ENCODE measurements around the gene IWS1.
"Not testable (repeated sequence)": the region's sequence is repeated elsewhere in the genome, so short reads cannot be mapped to it uniquely, and the experiment has no call there.

Gene IWS1

DNA sequence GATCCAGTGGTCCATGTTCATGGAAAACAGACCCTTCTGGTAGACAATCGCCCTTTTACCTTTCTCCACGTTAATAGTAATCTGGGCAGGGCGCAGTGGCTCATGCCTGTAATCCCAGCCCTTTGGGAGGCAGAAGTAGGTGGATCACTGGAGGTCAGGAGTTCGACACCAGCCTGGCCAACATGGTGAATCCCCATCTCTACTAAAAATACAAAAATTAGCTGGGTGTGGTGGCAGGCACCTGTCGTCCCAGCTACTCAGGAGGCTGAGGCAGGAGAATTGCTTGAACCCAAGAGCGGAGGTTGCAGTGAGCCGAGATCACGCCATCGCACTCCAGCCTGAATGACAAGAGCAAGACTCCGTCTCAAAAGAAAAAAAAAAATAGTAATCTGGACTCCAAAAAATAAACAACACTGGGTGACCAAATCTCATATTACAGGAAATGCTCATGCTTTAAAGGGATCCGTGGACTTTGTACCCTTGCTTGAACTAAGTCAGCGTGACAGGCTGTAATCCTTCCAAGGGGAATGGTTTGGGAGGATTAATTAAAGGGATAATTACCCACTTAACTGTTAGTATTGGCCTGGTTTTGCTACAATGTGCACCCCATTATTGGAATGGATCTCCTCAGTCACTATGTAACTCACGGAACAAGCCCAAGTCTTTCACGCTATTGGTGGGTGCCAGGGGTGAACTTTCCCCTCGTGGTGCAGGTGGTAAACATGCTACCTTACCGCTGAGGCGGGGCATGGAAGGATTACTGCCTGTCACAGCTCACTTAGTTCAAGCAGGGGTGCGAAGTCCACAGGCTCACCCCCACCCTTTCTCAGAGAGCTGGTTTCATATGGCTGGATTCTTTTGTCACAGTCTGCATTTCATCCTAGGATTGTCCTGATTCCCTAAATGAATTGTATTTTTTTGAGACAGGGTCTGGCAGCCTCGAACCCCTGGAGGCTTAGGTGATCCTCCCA is 71.4 kb downstream of the IWS1 start:
- no peak for DNase-seq (ENCODE audit: low read depth in 2 of 2)

DNA sequence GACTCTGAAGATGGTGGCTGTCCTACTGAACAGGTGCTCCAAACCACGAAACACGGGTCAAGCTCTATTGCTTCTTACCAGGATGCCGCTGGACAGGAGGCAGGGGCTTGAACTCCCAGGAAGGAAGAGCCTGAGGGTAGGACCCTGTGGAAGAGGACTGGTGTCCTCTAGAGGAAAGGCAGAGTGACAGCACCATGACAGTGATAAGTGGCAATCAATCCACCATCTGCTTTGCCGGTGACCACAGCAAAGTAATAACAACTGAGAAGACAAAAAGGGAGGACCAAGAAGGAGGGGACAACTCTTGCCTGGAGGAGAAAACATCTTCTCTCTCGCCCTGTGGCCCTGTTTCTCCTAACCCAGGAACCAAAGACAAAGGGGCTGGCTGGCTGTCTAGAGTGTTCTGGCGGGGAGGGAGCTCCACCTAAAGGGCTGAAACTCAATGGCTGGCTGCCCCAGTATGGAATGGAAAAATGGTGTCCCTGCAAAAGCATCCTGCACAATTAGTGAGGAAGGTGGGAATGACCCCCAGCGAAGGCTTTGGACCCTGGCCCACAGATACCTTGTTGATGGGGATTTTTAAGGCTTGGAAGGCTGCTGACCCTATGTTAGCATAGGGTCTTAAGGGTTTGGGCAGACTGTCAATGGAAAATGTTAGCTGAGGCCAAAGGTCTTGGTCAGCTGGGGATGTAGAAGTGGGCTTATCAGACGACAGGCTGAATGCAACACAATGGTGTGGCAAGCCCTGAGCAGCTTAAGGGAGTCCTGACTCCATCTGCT is 72.7 kb downstream of the IWS1 start:
- DNase-seq (ENCODE audit: low read depth in 2 of 2) = no peak

DNA sequence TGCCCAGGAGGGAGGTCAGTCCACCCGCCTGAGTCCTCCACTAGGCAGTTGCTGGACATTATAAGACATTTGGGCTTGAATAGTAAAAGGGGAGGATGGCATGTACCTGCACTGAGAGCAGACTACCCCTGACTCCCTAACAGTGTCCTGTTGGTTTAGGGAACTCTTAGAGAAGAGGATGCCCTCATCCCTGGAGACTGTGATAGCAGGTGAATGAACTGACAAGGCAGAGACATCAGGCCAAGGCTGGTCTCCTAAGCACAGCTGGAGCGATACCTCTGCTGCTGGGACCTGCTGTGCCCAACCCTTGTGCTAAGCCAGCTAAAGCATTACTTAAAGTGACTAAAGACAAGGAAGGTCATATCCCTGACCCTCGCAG is 73.3 kb downstream of the IWS1 start:
- no peak for DNase-seq (ENCODE audit: low read depth in 2 of 2)

DNA sequence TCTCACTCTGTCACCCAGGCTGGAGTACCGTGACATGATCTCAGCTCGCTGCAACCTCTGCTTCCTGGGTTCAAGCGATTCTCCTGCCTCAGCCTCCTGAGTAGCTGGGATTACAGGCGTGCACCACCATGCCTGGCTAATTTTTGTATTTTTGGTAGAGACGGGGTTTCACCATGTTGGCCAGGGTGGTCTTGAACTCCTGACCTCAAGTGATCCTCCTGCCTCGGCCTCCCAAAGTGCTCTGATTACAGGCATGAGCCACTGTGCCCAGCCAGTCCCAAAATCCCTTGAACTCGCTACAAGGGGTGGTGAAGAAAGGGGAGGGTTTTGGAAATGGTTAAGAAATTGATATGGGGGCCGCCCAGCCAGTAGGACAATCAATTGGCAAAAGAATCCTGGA is 73.9 kb downstream of the IWS1 start:
- DNase-seq (ENCODE audit: low read depth in 2 of 2) = not testable (repeated sequence)

DNA sequence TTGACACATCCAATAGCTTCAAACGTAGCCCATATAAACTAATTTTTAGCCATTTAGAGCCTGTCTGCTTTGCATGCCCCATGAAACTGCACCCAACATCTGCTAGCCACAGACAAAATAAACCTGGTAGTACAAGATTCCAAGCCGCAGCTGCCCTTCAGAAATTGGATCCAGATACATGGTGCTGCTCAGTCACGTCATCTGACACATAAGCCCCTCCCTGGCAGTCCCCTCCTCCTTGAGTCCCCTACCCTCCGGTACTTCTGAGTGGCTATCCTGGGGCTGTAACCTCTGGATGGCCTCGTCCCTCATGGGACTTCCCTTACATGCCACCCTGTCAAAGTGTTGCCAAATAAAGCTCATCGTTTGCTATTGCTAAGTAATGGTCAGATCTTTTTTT is 74.3 kb downstream of the IWS1 start:
- no peak for DNase-seq (ENCODE audit: low read depth in 2 of 2)

DNA sequence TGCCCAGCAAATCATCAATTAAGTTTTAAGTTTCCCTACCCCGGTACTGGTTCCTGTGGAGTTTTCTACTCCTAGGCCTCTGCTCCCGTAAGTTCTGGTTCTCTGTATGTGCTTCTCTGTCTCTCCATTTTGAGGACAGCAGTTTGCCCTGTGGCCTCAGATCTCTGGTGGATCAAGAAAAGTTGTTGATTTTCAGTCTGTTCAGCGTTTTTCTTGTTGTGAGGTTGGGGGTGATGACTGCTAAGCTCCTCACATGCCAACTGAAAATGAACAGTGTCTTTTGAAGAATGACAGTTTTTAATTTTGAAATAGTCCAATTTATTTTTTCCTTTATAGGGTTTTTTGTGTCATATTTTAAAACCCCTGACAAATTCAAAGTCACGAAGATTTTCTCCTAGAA is 76.4 kb downstream of the IWS1 start:
- no peak for DNase-seq (ENCODE audit: low read depth in 2 of 2)

DNA sequence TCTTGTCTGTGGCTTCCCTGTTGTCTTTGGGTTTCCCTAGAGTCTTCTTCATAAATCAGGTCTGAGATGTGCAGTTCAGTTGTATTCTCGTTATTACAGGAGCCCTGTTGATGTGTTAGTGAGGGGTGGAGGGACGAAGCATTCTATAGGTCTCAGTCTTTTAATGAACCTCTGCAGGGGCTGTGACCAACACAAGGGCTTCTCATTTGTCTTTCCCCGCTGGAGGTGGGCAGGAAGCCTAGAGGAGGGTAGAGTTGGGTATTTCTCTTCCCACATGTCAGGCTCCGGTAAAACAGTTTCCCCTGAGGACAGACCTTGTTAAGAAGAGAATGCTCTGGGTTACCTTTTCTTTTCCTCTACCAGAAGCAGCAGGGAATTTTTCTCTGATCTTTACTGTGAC is 76.9 kb downstream of the IWS1 start:
- no peak for DNase-seq (ENCODE audit: low read depth in 2 of 2)

DNA sequence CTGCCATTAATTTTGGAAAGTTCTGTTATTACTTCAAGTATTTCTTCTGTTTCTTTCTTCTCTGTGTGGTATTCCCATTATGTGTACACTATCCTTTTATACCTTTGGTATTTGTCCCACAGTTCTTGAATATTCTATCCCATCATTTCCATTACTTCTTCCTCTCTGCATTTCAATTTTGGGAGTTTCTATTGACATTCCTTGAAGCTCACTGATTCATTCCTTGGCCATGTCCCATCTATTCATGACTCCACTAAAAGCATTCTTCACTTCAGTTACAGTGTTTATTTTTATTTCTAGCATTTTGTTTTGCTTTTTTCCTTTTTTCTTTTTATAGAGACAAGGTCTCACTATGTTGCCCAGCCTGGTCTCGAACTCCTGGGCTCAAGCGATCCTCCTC is 77.8 kb downstream of the IWS1 start:
- no peak for DNase-seq (ENCODE audit: low read depth in 2 of 2)

DNA sequence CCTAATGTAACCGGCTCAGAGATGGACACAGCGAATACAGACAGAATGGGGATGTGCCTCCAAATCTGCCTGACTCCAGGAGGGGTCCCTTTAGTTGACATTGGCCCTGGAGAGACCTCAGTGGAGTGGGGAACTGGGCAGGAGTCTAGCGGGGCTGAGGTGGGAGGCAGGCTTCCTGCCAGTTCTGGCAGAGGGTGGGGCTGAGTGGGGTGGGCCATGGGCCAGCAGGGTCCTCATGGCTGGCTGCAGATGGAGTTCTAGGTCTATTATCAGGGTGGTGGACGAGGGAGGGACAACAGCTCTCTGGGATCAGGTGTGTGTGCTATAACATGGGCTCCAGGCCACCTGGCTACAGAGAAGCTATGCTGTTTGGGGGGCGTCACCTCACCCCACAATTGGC is 86.9 kb downstream of the IWS1 start:
- no peak for DNase-seq (ENCODE audit: low read depth in 2 of 2)

DNA sequence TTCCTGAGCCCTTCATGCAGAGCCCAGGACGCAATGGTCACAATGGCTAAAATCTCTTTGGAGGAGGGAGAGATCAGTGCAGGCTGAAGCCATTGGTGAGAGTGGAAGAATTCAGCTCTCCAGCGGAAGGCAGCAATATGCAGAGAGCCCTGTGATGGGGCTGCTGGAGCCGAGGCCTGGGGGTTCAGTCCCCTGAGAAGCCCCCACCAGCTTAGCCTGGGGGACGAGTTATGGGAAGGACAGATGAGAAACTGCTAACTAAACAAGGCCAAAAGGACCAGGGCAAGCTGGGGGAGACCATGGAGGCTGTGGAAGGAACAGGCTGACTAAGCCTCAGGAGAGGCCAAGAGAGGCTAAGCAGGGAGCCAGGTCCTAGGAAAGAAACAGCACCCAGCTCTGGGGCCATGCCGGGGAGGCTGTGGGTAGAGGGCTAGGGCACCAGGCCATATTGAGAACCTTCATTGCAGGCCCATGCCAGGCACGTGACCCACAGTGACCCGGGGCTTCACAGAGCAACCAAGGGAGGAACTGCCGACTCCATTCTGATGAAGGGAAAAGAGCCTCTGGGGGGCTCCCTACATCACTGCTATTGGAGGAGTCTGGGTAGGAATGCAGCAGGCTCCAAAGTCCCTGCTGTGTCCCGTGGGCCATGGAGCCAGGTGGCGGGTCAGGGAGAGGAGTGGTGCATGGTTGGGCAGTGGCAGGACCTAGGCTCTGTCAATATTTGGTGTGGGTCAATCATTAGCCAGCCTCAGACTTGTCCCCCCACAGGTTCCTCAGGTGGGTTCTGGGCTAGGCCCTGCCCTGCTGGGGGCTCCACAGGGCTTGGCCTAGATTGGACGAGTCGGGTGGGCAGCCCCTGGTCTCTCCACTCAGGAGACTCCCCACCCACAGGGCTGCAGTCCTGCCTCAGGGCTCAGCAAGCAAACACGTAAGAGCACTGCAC is 88.2 kb downstream of the IWS1 start:
- no peak for DNase-seq (ENCODE audit: low read depth in 2 of 2)

DNA sequence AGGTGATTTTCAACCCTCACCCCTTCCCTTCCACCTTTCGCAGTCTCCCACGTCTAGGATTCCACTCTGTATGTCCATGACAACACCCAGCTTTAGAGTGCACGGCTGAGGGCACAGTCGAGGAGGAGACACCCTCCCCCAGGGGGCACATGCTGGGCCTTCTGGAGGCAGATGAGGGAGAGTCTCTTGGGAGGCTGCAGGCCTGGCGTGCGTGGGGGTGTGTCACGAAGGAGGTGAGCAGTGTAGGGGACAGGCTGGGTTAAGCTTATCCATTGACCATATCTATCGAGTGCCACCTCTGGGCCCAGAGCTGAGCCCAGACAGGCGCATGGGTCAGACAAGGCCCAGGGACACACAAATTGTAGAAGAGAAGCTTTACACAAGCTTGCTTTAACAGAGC is 89.2 kb downstream of the IWS1 start:
- DNase-seq (ENCODE audit: low read depth in 2 of 2) = no peak

DNA sequence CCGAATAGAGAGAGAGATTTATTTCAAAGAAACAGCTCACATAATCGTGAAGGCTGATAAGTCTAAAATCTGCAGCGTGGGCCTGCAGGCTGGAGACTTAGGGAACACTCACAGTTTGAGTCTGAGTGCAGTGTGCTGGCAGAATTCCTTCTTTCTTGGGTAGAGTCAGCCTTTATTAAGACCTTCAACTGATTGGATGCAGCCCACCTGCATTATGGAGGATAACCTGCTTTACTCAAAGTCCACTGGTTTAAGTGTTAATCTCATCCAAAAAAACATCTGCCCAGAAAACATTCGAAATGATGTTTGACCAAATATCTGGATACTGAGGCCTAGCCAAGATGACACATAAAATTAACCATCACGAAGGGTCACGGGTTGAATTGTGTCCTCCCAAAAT is 91.8 kb downstream of the IWS1 start:
- no peak for DNase-seq (ENCODE audit: low read depth in 2 of 2)

DNA sequence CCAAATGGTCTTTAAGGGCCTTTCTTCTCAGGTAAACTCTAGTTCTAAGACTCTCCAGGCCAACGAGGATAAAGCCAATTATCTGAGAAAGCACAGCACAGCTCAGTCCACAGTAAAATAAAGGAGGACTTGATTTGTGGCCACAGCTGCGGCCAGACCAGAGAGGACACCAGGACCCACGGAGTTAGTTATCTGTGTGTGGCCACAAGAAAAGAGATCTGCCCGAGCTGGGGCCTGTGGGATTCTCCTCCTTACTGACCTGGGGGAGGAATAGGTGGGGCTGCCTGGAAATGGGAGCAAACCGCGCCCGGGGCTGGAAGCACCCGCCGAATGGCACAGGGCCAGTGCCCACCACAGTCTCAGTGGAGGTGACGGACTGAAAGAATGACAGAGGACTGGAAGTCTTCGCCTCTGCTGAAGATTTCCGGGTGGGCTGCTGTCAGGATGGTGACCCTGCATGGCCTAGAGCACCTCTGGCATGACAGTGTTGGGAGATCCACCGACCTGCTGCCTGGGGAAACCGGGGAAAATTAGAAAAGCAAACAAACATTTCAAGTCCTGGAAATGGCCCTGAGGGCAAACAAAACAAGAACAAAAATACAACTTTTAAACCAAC is 94.8 kb downstream of the IWS1 start:
- no peak for DNase-seq (ENCODE audit: low read depth in 2 of 2)
